GM12872 (cell line): Measurements from ENCODE around the gene PYGO2.
A peak's percentile ranks its signal among the peaks of the same experiment; 100 is the strongest.

Experiments used
- TF ChIP-seq, protein P1 (sequence below): IDR thresholded peaks from 3 replicates; pipeline ENCODE4 v1.5.1; 2011; ENCODE audit warnings: low read depth, mild to moderate bottlenecking, low read length, moderate library complexity; ENCODE audit not compliant: insufficient read depth

The PYGO2 gene

DNA sequence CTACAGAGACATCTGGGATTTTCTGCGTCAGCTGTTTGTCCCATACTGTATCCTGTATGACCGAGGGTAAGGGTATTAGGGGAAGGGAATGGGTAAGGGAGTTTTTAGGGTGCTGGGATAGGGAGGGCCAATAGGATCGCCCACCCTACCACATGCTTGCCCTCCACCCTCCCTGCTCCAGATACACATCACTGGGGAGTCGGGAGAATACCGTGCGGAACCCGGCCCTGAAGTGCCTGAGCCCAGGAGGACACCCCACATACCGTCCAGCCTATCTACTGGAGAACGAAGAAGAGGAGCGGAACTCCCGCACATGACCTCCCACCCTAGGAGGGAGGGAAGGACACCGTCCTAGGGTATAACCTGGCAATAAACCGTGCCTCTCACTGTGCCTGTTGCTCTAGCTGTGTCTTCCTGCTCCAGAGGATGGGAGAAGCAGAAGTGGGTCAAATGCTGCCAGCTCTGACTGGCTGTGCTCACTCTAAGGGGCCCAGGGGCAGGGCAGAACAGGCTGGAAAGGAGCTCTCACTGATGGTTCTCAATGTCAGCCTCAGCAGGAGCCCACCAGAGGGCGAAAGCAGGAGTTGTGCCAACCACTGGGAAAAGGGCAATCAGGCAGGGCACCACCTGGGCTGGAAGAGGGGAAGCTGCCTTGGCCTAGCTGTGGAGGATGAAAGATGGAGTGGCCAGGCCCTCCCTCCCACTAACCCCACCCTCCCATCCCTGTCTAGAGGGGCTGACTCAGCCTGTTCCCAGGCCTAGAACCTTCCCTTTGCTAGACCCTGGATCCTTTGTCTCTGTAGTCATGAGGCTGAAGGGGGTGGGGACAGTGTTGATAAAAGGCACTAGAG lies 31.4 kb upstream of the PYGO2 start:
- TF ChIP-seq, protein P1, sequence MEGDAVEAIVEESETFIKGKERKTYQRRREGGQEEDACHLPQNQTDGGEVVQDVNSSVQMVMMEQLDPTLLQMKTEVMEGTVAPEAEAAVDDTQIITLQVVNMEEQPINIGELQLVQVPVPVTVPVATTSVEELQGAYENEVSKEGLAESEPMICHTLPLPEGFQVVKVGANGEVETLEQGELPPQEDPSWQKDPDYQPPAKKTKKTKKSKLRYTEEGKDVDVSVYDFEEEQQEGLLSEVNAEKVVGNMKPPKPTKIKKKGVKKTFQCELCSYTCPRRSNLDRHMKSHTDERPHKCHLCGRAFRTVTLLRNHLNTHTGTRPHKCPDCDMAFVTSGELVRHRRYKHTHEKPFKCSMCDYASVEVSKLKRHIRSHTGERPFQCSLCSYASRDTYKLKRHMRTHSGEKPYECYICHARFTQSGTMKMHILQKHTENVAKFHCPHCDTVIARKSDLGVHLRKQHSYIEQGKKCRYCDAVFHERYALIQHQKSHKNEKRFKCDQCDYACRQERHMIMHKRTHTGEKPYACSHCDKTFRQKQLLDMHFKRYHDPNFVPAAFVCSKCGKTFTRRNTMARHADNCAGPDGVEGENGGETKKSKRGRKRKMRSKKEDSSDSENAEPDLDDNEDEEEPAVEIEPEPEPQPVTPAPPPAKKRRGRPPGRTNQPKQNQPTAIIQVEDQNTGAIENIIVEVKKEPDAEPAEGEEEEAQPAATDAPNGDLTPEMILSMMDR = 0 out of 3 replicates have a peak, but pooled peaks have one; percentile 19

GRCh38 chr1:154990276-154990675 lies 28.7 kb upstream of the PYGO2 start:
- TF ChIP-seq, protein P1 = no peak

- TF ChIP-seq, protein P1 = no peak
These were observed 27.7 kb upstream of the PYGO2 start for GRCh38 chr1:154989195-154989860.

DNA sequence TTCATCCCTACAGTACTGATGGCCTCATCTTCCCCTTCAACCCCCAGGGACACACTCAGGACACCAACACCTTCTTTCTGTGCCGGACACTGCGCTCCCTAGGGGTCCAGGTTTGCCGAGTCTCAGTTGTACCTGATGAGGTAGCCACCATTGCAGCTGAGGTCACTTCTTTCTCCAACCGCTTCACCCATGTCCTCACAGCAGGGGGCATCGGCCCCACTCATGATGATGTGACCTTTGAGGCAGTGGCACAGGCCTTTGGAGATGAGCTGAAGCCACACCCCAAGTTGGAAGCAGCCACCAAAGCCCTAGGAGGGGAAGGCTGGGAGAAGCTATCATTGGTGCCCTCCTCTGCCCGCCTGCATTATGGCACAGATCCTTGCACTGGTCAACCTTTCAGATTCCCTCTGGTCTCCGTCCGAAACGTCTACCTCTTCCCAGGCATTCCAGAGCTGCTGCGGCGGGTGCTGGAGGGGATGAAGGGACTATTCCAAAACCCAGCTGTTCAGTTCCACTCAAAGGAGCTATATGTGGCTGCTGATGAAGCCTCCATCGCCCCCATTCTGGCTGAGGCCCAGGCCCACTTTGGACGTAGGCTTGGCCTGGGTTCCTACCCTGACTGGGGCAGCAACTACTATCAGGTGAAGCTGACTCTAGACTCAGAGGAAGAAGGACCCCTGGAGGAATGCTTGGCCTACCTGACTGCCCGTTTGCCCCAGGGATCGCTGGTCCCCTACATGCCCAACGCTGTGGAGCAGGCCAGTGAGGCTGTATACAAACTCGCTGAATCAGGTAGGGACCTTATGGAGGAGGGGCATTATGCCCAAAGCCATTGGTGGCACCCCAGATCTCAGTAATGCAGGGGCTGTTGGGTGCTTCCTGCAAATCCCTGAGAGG lies 26.7 kb upstream of the PYGO2 start:
- TF ChIP-seq, protein P1 = no peak

GRCh38 chr1:154987326-154987725 lies 25.7 kb upstream of the PYGO2 start:
- TF ChIP-seq, protein P1 = no peak

GRCh38 chr1:154983776-154984466 lies 22.3 kb upstream of the PYGO2 start:
- TF ChIP-seq, protein P1 = no peak
